AG08395 (cell line): Measurements from ENCODE around the gene ZNF609.
A peak's percentile ranks its signal among the peaks of the same experiment; 100 is the strongest.

Experiments
- DNase-seq: peaks from one replicate; pipeline ENCODE4 v3.0.0; 2012; ENCODE audit warnings: mixed read lengths, low spot score

ZNF609 gene

DNA sequence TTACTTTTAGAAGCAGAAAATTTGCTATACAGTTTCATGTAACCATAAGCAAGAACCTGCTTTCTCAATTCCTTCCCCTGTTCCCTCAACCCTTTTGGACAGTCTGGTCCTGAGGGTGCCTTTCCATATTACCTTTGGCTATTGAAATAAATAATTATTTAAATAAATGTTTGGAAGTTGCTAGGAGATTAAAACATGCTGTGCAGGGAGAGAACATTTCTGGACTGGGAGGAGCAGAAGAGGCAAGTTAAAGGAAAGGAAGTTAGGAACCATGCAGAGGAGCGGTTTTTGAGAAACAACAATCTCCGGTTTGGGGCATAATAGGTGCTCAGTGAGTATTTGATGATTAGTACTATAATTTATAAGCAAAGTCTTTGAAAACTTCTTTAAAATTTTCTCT lies 41.8 kb downstream of the ZNF609 start:
- DNase-seq, result no peak

DNA sequence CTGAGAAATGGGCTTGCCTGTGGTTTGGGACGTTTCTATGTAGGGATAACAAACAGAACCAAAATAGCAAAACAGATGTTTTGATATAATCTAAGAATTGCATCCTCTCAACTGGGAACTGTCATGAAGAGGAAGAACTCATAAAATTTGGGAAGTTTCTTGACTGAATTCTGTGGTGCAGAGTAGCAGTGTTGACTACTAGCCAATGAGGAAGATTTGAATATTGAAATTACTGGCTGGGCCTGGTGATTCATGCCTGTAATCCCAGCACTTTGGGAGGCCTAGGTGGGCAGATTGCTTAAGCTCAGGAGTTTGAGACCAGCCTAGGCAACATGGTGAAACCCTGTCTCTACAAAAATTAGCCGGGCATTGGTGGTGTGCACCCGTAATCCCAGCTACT lies 42.2 kb downstream of the ZNF609 start:
- DNase-seq, result peak; percentile 8

DNA sequence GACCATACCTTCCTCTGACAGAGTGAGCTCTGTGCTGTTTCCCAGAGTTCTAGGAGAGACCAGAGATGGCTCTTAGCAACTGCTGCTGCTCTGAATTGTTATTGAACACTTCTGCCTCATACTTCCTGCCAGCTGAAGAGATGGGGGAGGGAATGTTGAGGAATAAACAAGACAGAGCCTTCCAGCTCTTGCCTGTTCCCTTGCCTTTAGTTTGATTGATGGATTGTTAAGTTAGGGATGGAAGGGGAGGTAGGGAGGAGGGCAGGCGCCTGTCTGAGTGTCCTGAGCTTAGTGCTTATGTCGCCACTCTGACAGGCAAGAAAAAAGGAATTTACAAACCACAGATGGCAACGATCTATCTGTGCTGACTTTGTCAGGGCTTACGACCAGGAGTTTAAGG lies 42.8 kb downstream of the ZNF609 start:
- peak; percentile 39 for DNase-seq

DNA sequence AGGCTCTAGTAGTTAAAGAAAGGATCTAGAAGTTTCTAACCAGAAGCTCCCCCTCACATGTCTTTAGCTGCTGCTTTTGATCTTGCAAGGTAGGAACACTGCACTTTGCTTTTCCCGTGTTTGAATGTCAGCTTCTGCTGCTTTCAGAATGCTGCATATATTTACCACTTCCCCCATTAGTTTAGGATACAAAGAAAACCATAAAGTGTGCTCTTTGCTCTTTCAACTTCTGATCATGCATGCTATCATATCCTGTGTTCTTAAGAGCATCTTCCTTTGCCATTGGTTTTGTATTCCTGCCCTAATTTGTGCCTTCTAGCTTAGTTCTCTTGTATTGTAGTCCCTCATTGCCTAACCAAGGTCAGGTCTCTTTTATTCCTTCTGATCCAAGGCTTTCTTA lies 43.3 kb downstream of the ZNF609 start:
- DNase-seq, result no peak

DNA sequence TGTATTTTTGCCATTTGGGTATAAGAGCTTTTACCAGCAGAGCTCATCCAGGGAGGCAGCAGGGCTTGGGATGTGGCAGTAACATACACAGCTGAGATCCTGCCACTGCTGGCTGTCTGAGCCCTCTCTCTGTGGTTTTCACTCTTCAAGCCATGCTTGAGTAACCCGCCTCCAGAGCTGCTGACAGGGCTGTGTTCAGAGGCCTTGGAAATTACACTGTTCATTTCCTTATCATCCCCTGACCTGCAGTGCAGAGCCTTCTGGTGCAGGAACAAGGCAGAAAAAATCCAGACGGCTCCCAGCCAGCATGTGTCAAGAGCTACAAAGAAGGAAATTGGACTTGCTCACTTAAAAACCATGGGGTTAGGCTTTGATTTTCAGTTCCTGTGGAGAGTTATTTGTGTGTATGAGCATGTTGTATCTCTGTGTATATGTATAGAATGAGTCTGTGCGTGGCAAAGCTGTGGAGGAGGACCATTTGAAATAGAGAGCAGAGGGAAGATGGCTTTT lies 47.0 kb downstream of the ZNF609 start:
- DNase-seq, result peak; percentile 56

DNA sequence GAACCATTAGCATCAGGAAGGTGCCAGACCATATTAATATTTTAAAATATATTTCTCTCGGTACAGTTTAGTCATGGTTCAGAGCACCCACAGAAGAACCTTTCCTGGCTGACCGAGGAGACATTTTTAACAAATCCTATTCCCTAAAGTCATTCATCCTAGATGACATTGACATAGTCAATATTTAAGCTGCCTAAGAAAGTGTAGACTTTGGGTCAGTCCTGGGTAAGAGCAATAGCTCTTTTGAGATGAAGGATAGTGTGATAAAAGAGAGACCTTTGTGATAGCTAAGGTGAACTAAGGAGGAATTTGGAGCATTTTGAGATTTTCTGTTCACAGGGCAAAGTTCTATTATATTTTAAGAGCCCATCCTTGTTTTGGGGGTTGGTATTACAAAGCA lies 47.5 kb downstream of the ZNF609 start:
- no peak for DNase-seq

DNA sequence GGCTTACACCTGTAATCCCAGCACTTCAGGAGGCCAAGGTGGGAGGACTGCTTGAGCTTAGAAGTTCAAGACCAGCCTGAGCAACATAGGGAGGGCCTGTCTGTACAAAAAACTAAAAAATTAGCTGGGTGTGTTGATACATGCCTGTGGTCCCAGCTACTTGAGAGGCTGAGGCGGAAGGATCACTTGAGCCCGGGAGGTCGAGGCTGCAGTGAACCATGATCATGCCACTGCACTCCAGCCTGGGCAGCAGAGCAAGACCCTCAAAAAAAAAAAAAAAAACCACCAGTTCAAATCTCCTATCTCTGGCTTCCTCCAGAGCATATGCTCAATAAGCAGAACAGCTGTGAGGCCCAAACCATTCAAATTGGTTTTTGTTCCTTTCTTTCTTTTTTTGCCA lies 53.4 kb downstream of the ZNF609 start:
- no peak for DNase-seq

DNA sequence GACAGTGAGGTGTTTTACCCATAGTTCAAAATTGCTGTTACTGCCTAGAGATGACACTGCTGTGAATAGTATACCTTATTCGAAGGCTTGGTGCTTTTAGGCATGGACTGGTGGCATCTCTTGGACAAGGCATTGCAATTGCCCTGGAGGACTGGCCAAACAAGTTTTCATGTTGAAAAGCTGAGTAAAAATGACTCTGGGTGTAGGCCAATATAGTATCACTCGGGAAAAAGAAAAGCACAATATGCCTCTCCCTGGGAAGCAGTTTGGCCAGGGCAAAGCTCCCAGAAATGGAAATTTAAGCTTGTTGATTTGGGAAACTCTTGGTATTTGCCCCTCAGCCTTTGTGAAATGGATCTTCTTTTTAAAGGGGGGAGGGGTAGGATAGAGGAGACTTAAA lies 54.8 kb downstream of the ZNF609 start:
- DNase-seq, result no peak

DNA sequence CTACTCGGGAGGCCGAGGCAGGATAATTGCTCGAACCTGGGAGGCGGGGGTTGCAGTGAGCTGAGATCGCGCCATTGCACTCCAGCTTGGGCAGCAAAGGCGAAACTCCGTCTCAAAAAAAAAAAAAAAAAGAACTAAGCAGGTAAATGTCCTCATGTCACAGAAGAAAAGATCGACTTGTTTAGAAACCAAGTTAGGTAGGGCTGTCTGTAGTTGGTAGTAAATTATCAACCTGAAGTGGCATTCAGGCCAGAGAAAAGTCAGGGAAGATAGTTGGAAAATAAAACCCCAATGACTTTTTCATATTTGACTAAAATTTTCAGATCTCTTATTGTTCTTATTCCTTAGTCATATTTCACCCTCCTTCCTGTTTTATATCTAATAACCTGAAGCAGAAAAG lies 55.4 kb downstream of the ZNF609 start:
- no peak for DNase-seq

DNA sequence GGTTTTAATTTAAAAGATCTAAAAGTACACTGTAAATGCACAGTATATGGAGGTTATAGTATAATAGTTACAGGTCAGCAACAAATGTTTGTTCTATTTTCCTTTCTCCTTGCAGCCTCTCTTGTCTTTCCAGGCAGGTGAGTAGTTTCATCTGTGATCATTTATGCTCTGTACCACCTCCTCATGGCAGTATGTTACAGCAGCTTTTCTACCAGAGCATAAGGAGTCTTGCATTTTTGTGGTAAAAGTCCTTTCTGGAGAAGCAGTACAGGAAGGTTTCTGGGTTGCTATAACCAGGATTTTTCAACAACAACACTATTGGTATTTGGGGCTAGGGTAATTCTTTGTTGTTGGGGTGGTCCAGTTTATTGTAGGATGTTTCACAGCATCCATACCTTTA lies 59.5 kb downstream of the ZNF609 start:
- no peak for DNase-seq

DNA sequence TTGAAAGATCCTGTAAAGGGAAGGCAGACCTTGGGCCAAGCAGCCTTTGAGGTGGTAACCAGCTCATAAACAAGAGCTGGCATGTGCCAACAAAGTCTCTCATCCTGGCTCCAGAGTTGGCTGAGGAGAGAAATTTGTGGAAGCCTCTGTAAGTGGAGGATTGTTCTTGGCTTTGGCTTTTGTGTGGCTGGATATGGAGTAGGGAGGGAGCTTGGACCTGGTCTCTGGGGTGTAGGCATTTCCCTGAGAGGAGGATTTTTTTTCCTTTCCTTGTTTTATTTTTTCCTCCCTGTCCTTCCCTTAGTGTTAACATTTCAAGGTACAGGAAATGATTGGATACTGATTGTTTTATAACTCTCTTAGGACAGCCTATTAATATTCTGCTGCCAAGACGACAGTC lies 60.8 kb downstream of the ZNF609 start:
- no peak for DNase-seq

DNA sequence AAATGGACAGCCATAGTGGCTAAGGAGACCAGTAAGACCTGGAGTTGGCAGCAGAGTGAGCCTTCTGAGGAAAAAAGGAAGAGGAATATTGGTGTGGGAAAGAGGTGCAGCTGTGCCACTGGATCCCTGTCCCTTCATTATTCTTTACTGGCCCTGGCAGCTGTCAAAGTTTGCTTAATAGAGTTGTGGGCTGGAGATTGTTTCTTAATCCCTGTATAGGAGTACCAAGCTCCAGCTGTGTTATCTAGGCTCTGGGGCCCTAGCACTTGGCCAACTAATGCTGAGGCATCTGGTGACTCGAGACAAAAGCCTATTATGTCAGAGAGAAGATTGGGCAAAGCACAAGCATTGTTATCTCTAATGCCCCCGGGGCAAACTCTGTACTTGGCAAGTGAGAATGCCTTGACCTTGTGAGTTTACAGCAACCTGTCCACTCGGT lies 61.4 kb downstream of the ZNF609 start:
- DNase-seq, result no peak

DNA sequence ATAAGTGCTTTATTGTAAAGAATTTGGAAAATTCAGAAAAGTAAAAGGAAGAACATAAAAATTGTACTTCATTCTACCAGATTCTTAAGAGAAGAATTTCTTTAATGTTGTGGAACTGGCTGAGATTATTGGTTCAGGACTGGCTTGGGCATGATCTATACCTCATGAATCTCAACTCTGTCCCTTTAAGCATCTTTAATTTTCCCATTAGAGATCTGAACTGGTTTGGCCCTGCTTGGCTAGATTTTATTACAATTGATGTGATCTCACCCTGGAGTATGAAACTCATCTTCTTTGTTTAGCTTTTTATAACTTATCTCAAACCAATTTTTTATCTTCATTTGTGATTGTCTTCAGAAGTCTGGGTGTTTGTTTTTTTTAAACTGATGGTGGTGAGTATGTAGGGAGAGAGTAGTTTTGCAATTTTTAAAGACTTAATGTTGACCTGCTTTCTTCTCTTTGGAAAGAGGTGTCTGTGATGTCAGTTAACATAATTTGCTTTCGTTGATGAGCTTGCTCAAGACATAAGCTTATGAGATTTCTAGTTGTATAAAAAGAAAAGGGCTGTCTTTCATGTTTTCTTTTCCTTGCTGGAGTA lies 61.9 kb downstream of the ZNF609 start:
- DNase-seq, result no peak

DNA sequence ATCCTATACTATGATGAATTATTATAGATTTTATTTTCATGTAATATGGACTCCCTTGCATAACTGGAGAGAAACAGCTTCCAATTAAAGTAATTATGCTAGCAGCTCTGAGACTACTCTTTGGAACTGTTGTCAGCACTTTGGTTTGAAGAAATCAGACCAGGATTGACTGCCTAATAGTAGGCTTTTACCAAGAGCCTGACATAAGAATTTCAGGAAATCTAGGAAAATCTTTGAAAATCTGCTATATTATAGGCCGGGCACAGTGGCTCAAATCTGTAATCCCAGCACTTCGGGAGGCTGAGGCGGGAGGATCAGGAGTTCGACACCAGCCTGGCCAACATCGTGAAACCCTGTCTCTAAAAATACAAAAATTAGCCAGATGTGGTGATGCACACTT lies 62.9 kb downstream of the ZNF609 start:
- DNase-seq, result no peak

DNA sequence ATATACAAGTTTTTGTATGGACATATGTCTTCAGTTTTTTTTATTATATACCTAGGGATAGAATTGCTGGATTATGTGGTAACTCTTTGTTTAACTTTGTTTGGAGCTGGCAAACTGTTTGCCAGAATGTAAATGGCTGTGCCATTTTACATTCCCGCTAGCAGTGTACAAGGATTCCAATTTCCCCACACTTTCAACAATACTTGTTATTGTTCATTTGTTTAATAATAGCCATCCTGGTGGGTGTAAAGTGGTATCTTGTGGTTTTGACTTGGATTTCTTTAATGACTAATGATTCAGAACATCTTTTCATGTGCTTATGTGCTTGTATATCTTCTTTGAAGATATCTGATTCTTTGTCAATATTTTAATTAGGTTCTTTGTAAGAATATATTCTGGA lies 64.4 kb downstream of the ZNF609 start:
- DNase-seq, result no peak

DNA sequence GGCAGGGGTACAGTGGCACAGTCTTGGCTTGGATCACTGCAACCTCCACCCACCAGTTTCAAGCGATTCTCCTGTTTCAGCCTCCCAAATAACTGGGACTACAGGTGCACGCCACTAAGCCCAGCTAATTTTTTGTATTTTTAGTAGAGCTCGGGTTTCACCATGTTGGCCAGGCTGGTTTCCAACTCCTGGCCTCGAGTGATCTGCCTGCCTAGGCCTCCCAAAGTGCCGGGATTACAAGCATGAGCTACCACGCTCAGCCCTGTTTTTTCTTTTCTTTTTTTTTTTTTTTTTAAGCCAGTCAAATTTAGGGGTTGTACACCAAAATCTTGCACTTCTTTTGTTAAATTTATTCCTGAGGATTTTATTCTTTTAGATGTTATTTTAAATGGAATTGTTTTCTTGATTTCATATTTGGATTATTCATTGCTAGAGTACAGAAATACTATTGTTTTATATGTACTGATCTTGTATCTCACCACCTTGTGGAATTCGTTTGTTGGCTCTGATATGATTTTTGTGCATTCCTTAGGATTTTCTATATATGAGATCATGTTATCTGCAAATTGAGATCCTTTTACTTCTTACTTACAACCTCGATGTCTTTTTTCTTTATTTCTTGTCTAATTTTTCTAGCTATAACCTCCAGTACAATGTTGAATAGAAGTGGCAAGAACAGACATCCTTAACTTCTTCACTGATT lies 65.6 kb downstream of the ZNF609 start:
- DNase-seq, result no peak

DNA sequence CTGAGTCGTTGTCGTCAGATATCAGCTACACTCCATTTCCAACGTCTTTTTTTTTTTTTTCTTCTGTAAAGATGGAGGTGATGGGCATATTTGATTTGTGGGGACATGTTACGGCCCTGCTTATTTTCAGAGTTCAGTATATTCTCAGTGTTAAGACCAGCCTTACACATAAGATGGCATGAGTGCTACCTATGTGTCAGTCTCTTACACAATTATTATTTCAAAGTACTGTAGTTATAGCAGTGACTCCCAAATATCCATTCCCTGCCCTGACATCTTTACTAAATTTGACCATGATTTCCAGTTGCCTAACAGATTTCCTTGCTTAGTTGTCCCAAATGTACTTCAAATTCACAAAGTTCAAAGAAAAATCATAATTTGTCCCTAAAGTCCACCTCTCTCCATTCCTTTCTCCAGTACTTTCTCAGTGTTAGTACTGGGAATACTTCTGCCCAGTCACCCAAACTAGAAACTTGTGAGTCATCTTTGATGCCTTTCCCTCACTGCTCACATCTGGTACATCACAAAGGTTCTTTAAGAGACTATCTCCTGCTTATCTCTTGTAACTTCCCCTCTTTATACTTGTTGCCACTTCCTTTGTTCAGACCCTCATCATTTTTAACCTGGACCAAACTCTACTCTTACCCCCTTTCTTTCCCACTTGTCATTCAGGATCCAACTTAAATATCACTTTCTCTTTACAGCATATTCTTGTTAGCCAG lies 67.0 kb downstream of the ZNF609 start:
- peak; percentile 71 for DNase-seq

DNA sequence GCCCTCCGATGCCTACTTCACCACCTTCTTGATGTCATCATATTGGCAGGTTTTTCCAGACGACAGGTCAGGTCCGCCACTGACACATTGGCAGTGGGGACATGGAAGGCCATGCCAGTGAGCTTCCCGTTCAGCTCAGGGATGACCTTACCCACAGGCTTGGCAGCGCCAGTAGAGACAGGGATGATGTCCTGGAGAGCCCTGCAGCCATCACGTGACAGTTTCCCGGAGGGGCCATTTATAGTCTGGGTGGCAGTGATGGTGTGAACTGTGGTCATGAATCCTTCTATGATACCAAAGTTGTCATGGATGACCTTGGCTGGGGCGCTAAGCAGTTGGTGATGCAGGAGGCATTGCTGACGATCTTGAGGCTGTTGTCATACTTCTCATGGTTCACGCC lies 68.5 kb downstream of the ZNF609 start:
- DNase-seq, result no peak

DNA sequence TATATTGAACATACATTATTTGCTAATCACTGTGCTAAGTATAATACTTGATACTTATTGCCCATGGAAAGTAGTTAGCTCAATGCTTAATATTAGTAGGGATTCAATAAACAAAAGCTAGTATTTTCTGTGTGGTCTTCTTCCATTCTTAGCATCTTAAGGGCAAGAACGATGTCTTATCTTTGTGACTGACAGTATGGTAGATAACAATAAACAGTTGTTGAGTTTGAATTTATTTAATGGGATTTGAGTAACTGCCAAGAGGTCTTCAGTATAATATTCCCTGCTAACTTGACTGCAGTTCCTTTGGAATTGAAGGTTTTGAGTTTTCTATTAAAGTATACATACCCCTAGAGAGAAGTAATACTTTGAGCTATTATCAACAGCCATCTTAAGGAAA lies 70.1 kb downstream of the ZNF609 start:
- no peak for DNase-seq

DNA sequence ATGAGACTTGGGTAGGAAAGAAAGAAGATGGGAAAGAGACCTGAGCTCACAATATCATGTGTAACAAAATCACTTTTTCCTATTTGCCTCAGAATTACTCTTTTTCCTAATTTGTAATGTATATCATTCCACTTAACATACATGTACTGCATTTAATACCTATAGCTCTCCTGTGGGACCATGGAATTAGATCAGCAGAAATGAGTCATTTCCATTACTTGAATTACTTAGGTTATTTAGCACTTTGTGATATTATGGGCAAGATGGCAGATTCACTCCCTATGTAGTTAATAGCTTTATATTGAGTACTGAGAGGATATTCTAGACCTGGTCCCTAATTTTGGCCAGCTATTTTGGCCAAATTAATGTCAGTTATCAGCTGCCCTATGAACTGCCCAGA lies 70.5 kb downstream of the ZNF609 start:
- DNase-seq, result no peak

DNA sequence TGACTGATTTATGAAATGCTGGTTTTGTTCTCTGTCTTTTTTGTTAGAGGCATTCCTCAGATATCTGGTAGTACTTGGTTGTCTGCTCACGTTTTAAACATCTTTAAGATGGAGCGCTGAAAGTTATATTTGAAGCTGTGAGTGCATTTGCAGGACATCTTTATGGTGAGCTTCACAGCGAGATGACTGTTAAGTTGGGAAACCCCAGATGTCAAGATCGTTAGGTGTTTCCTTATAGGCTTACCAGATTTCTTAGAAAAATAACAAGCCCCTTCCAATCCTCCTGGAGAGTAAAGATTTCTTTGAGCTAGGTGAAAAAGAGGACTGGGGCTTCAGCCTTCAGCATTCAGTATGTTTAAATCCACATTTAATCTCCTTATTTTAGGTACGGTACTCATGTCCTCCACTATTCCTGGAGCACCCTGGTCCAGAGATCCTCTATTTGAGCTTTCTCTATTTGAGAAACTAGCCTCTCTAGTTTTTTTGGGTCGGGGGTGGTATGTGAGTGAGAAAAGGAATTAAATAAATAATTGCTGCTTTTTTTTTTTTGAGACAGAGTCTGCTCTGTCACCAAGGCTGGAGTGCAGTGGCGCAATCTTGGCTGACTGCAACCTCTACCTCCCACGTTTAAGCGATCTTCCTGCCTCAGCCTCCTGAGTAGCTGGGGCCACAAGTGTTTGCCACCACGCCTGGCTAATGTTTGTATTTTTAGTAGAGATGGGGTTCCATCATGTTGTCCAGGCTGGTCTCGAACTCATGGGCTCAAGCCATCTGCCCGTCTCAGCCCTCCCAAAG lies 72.3 kb downstream of the ZNF609 start:
- DNase-seq, result no peak

DNA sequence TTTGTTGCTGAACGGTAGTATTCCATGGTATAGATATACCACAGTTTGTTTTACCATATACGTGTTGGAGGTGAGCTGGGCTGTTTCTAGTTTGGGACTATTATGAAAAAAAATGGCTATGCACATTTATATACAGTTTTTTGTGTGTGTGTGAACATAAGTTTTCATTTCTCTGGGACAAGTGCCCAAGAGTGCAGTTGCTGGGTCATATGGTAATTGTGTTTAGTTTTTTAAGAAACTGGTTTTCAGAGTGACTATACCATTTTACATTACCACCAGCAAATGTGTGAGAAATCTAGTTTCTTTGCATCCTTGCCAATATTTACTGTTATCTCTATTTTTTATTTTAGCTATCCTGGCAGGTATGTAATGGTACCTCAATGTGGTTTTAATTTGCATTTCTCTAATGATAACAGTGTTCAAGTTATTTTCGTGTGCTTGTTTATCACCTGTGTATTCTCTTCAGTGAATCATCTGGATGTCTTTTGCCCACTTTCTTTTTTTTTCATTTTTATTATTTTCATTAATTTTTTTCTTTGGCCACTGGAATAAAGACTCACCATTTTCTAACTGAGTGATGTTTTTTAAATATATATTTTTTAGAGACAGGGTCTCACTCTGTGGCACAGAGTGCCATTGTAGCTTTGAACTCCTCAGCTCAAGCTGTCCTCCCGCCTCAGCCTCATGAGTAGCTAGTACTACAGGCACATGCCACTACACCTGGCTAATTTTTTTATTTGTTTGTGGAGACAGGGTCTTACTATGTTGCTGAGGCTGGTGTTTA lies 75.3 kb downstream of the ZNF609 start:
- no peak for DNase-seq
